K562 (cell line): ENCODE measurements around the gene IMMP2L. TPM values are rescaled to one million over a fixed set of nuclear protein-coding genes. Genes with fewer than 3 reads are reported as not detected.

Experiments
- ARID2 ChIP-seq: fragments of 450-650 bp; IDR thresholded peaks from 2 replicates; pipeline ENCODE4 v1.6.1; 2017; ENCODE audit warnings: antibody characterized with exemption, mild to moderate bottlenecking
- C11orf30 ChIP-seq: fragments of 450-650 bp; IDR thresholded peaks from 2 replicates; pipeline ENCODE4 v1.6.1; 2016; ENCODE audit warnings: low read depth, mild to moderate bottlenecking
- CHD2 ChIP-seq: IDR thresholded peaks from 2 replicates; pipeline ENCODE4 v1.6.1; 2011; ENCODE audit warnings: low read depth, low read length
- COPS2 ChIP-seq: fragments of 450-650 bp; conservative IDR thresholded peaks from 2 replicates; pipeline ENCODE4 v1.6.1; 2016; ENCODE audit warnings: mild to moderate bottlenecking, moderate library complexity
- E2F1 ChIP-seq: sonication (generic); formaldehyde crosslinking; IDR thresholded peaks from 2 replicates; pipeline ENCODE4 v1.8.1; 2023; ENCODE audit warnings: mild to moderate bottlenecking, missing genetic modification reagents, moderate library complexity
- ETV5 ChIP-seq: sonication (generic); formaldehyde crosslinking; IDR thresholded peaks from 2 replicates; pipeline ENCODE4 v1.4.0; 2020; ENCODE audit warnings: low read depth, mild to moderate bottlenecking, missing genetic modification reagents
- FOXA3 ChIP-seq, 2 experiments: fragments of 450-650 bp in 1 of 2; sonication (generic) in 1 of 2; formaldehyde crosslinking; IDR thresholded peaks in 1 of 2; conservative IDR thresholded peaks in 1 of 2; 2 replicates each; pipeline versions ENCODE4 v1.4.0 to v1.8.0; 2020 to 2022; ENCODE audit warnings: mild to moderate bottlenecking in 2 of 2, missing genetic modification reagents in 1 of 2
- FOXK2 ChIP-seq, 2 experiments: fragments of 450-650 bp; IDR thresholded peaks in 1 of 2; conservative IDR thresholded peaks in 1 of 2; 2 replicates each; pipeline ENCODE4 v1.6.1; 2016; ENCODE audit warnings: low read depth in 2 of 2, mild to moderate bottlenecking in 1 of 2
- GTF2E2 ChIP-seq: fragments of 200-800 bp; sonication (Bioruptor generic); IDR thresholded peaks from 2 replicates; pipeline ENCODE4 v1.6.1; 2016; ENCODE audit warnings: missing genetic modification characterization, missing compliant biosample characterization
- LARP7 ChIP-seq: fragments of 450-650 bp; IDR thresholded peaks from 2 replicates; pipeline ENCODE4 v1.6.1; 2016
- MTA3 ChIP-seq: fragments of 450-650 bp; formaldehyde crosslinking; IDR thresholded peaks from 2 replicates; pipeline ENCODE4 v1.6.1; 2017; ENCODE audit warnings: mild to moderate bottlenecking, borderline replicate concordance
- NFE2L1 ChIP-seq: fragments of 450-650 bp; IDR thresholded peaks from 2 replicates; pipeline ENCODE4 v1.6.1; 2016; ENCODE audit warnings: missing genetic modification characterization, low read depth, mild to moderate bottlenecking, missing compliant biosample characterization, moderate library complexity, borderline replicate concordance
- POLR2AphosphoS2 ChIP-seq: IDR thresholded peaks from 2 replicates; pipeline ENCODE4 v1.6.1; 2012; ENCODE audit warnings: low read length, improper control_type of control experiment
- POLR2H ChIP-seq: IDR thresholded peaks from 2 replicates; pipeline ENCODE4 v1.6.1; 2016; ENCODE audit warnings: missing genetic modification characterization, low read depth, mild to moderate bottlenecking, control low read depth, missing compliant biosample characterization, moderate library complexity
- RAD51 ChIP-seq: fragments of 450-650 bp; IDR thresholded peaks from 2 replicates; pipeline ENCODE4 v1.7.1; 2016; ENCODE audit warnings: low read depth, mild to moderate bottlenecking, borderline replicate concordance
- SAFB2 ChIP-seq: fragments of 200-400 bp; formaldehyde crosslinking; IDR thresholded peaks from 2 replicates; pipeline ENCODE4 v1.6.1; 2018; ENCODE audit warnings: borderline replicate concordance, low read length, low read depth, moderate library complexity; ENCODE audit not compliant: severe bottlenecking
- SAP30 ChIP-seq: fragments of 200-600 bp; sonication (generic); IDR thresholded peaks from 2 replicates; pipeline ENCODE4 v1.6.1; 2012; ENCODE audit warnings: borderline replicate concordance, low read depth, mild to moderate bottlenecking, moderate library complexity, low read length, control low read depth, inconsistent platforms; ENCODE audit not compliant: insufficient read depth, poor library complexity, severe bottlenecking
- SMAD3 ChIP-seq: fragments of 450-650 bp; formaldehyde crosslinking; conservative IDR thresholded peaks from 2 replicates; pipeline ENCODE4 v1.4.0; 2020; ENCODE audit warnings: mild to moderate bottlenecking
- TRIM24 ChIP-seq, 2 experiments: fragments of 450-650 bp; IDR thresholded peaks; 2 replicates each; pipeline ENCODE4 v1.6.1; 2016
- XRCC5 ChIP-seq: fragments of 200-400 bp; formaldehyde crosslinking; IDR thresholded peaks from 2 replicates; pipeline ENCODE4 v1.6.1; 2017; ENCODE audit warnings: low read depth, mild to moderate bottlenecking, low read length
- ZFP36 ChIP-seq: fragments of 150-350 bp; IDR thresholded peaks from 2 replicates; pipeline ENCODE4 v1.6.1; 2018; ENCODE audit warnings: low read length, low read depth; ENCODE audit not compliant: partially characterized antibody
- ZKSCAN8 ChIP-seq: fragments of 200-800 bp; sonication (Bioruptor generic); IDR thresholded peaks from 2 replicates; pipeline ENCODE4 v1.6.1; 2016; ENCODE audit warnings: missing genetic modification characterization, missing compliant biosample characterization
- ZNF347 ChIP-seq: fragments of 450-650 bp; formaldehyde crosslinking; IDR thresholded peaks from 2 replicates; pipeline ENCODE4 v1.4.0; 2020; ENCODE audit warnings: low read depth, mild to moderate bottlenecking, moderate library complexity
- ZNF512 ChIP-seq: IDR thresholded peaks from 2 replicates; pipeline ENCODE4 v1.6.1; 2016; ENCODE audit warnings: missing genetic modification characterization, missing compliant biosample characterization
- polyA plus RNA-seq, 8 experiments: library from polyadenylated mRNA; depleted of rRNA in 4 of 8; stranded (reverse) in 5 of 8; unstranded in 3 of 8; fragments of >200 nt; fragmentation: Nextera tagmentation in 2 of 8; fragmentation: Illumina TruSeq in 1 of 8; extraction: Ambion mirVana in 2 of 8; extraction: Trizol in 1 of 8; gene quantifications; 2 replicates each; pipeline versions ENCODE4 v1.2.1 to v1.2.3, GENCODE V29; 2011 to 2014; ENCODE audit warnings: inconsistent platforms in 1 of 8, missing spikeins in 1 of 8
- total RNA-seq, 7 experiments: library from RNA; depleted of rRNA in 6 of 7; stranded (reverse); fragments of >200 nt in 6 of 7; fragmentation: Illumina TruSeq in 2 of 7; extraction: Trizol in 2 of 7; gene quantifications; 2 replicates each; pipeline versions ENCODE4 v1.2.1 to v1.2.3, GENCODE V29; 2011 to 2021; ENCODE audit warnings: low replicate concordance in 1 of 7
- TF ChIP-seq, protein P1 (sequence below), 2 experiments: fragments of 200-800 bp in 1 of 2; sonication (Bioruptor generic) in 1 of 2; sonication (generic) in 1 of 2; formaldehyde crosslinking in 1 of 2; IDR thresholded peaks in 1 of 2; conservative IDR thresholded peaks in 1 of 2; 2 replicates each; pipeline versions ENCODE4 v1.5.0 to v1.6.1; 2016 to 2020; ENCODE audit warnings: missing compliant biosample characterization in 1 of 2, missing genetic modification characterization in 1 of 2, missing genetic modification reagents in 1 of 2

The IMMP2L gene
- total and polyA plus RNA-seq, 9 of the 15 experiments (the other 6 are each of a cell fraction or from before 2014, with no cell fraction given): 29.7 to 116 (median 53.0) TPM

- TF ChIP-seq ZKSCAN8 (CRISPR knock-in tag) (no peak), FOXA3 (CRISPR knock-in tag; conservative IDR thresholded peaks at IDR 0.05 in 1 of 2, IDR thresholded peaks at IDR 0.05 in 1 of 2) (no peak), RAD51 (no peak), ZNF347 (CRISPR knock-in tag) (no peak), FOXK2 (conservative IDR thresholded peaks at IDR 0.05 in 1 of 2, IDR thresholded peaks at IDR 0.05 in 1 of 2; ENCODE audit: low read depth in 2 of 2) (0 out of 4 replicates have a peak, but pooled peaks of 1 of the 2 experiments have one; percentile 23), ARID2 (peak; percentile 89), SAP30 (no peak), MTA3 (no peak), TRIM24 (IDR thresholded peaks at IDR 0.05) (peak in 1 of 2 experiments; percentile 55; a peak in 3 of 4 replicates), POLR2H (tag) (peak; percentile 51), NFE2L1 (tag) (no peak), GTF2E2 (no peak), XRCC5 (no peak), E2F1 (CRISPR knock-in tag) (no peak), SMAD3 (CRISPR knock-in tag) (no peak), COPS2 (no peak), C11orf30 (peak; percentile 90), ZNF512 (tag) (no peak), POLR2AphosphoS2 (no peak), LARP7 (no peak), SAFB2 (no peak), ZFP36 (no peak), ETV5 (CRISPR knock-in tag) (no peak), CHD2 (0 out of 2 replicates have a peak, but pooled peaks have one; percentile 8)
- TF ChIP-seq, protein P1, sequence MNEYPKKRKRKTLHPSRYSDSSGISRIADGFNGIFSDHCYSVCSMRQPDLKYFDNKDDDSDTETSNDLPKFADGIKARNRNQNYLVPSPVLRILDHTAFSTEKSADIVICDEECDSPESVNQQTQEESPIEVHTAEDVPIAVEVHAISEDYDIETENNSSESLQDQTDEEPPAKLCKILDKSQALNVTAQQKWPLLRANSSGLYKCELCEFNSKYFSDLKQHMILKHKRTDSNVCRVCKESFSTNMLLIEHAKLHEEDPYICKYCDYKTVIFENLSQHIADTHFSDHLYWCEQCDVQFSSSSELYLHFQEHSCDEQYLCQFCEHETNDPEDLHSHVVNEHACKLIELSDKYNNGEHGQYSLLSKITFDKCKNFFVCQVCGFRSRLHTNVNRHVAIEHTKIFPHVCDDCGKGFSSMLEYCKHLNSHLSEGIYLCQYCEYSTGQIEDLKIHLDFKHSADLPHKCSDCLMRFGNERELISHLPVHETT (CRISPR knock-in tag; conservative IDR thresholded peaks at IDR 0.05 in 1 of 2, IDR thresholded peaks at IDR 0.05 in 1 of 2): no peak
Measured at GRCh38 chr7:111486472-111487142, 75.7 kb downstream of the IMMP2L start (continued).
